ENCODE data around the gene NAT9.

The NAT9 gene

GRCh38 chr17:74776044-74776962 lies at the start of gene NAT9:
Gene NAT9 (minus strand): TSS chr17:74776345. CDS start chr17:74775698, 647 bp downstream.
- FAIRE-seq (peak; percentile 94), DNase-seq (ENCODE audit: low spot score) (peak; percentile 100)

- no peak for DNase-seq (ENCODE audit: low spot score)
- FAIRE-seq: no peak
Observed at GRCh38 chr17:74824961-74825627, 48.9 kb upstream of the NAT9 start.

GRCh38 chr17:74822939-74823367 lies 46.8 kb upstream of the NAT9 start:
- DNase-seq (ENCODE audit: low spot score) (no peak), FAIRE-seq (no peak)

GRCh38 chr17:74822335-74822938 lies 46.3 kb upstream of the NAT9 start:
- FAIRE-seq (no peak), DNase-seq (ENCODE audit: low spot score) (no peak)

GRCh38 chr17:74821655-74822334 lies 45.6 kb upstream of the NAT9 start:
- FAIRE-seq: no peak
- no peak for DNase-seq (ENCODE audit: low spot score)

GRCh38 chr17:74819801-74820436 lies 43.8 kb upstream of the NAT9 start:
- FAIRE-seq: no peak
- no peak for DNase-seq (ENCODE audit: low spot score)

GRCh38 chr17:74818291-74818938 lies 42.3 kb upstream of the NAT9 start:
- FAIRE-seq (no peak), DNase-seq (ENCODE audit: low spot score) (no peak)

- FAIRE-seq (no peak), DNase-seq (ENCODE audit: low spot score) (no peak)
Observed at GRCh38 chr17:74816905-74817620, 40.9 kb upstream of the NAT9 start.

- DNase-seq (ENCODE audit: low spot score) (no peak), FAIRE-seq (no peak)
Observed at GRCh38 chr17:74815550-74816370, 39.6 kb upstream of the NAT9 start.

- FAIRE-seq: no peak
- DNase-seq (ENCODE audit: low spot score): no peak
Observed at GRCh38 chr17:74815067-74815466, 38.9 kb upstream of the NAT9 start.

GRCh38 chr17:74814453-74814852 lies 38.3 kb upstream of the NAT9 start:
- FAIRE-seq (no peak), DNase-seq (ENCODE audit: low spot score) (no peak)

- DNase-seq (ENCODE audit: low spot score): no peak
- FAIRE-seq: no peak
Observed at GRCh38 chr17:74812109-74813009, 36.2 kb upstream of the NAT9 start.

- DNase-seq (ENCODE audit: low spot score): no peak
- FAIRE-seq: peak; percentile 69
Observed at GRCh38 chr17:74810699-74811485, 34.7 kb upstream of the NAT9 start.

- FAIRE-seq: peak; percentile 17
- no peak for DNase-seq (ENCODE audit: low spot score)
Observed at GRCh38 chr17:74808714-74809430, 32.7 kb upstream of the NAT9 start.

GRCh38 chr17:74807925-74808324 lies 31.8 kb upstream of the NAT9 start:
- DNase-seq (ENCODE audit: low spot score): no peak
- no peak for FAIRE-seq

GRCh38 chr17:74807441-74807840 lies 31.3 kb upstream of the NAT9 start:
- FAIRE-seq (no peak), DNase-seq (ENCODE audit: low spot score) (no peak)

GRCh38 chr17:74806334-74806733 lies 30.2 kb upstream of the NAT9 start:
- FAIRE-seq (no peak), DNase-seq (ENCODE audit: low spot score) (no peak)
